H1 (cell line): ENCODE measurements around the gene FRMD4A. TPM values are rescaled to one million over a fixed set of nuclear protein-coding genes. Genes with fewer than 3 reads are reported as not detected.

Experiments
- CTCF ChIA-PET: fragments of 300-600 bp; sonication (Branson Sonifier 250); formaldehyde crosslinking; loops from one replicate; lab custom pipeline; 2021; ENCODE audit not compliant: partially characterized antibody; lab: Charles Lee
- POLR2A ChIA-PET: fragments of 300-600 bp; sonication (Branson Sonifier 250); formaldehyde crosslinking; loops from one replicate; lab custom pipeline; 2021; ENCODE audit warnings: inconsistent platforms; ENCODE audit not compliant: partially characterized antibody; lab: Charles Lee
- DNase-seq, 2 experiments: peaks; one replicate each; pipeline versions ENCODE4 v3.0.0 to v3.0.0-alpha.2; 2010 to 2022; ENCODE audit warnings: low spot score in 2 of 2, low read depth in 1 of 2, mixed read lengths in 1 of 2
- FAIRE-seq: peaks from 2 replicates; lab custom pipeline; 2011; peaks lifted over from hg19 to GRCh38; lab: Jason Lieb, UNC
- H2AFZ ChIP-seq: 2 replicates; pipeline ENCODE4 v1.8.1; 2012; ENCODE audit warnings: low read length, inconsistent platforms
- H2AK5ac ChIP-seq: 2 replicates; pipeline ENCODE4 v1.6.1; 2013; ENCODE audit warnings: low read depth, low read length
- H2BK120ac ChIP-seq: replicated peaks from 2 replicates; pipeline ENCODE3; 2013; ENCODE audit warnings: low read depth, low read length, inconsistent platforms
- H2BK12ac ChIP-seq: 2 replicates; pipeline ENCODE4 v1.6.1; 2013; ENCODE audit warnings: low read depth, low read length
- H2BK15ac ChIP-seq: 2 replicates; pipeline ENCODE4 v1.6.1; 2013; ENCODE audit warnings: low read length
- H2BK20ac ChIP-seq: 2 replicates; pipeline ENCODE4 v1.6.1; 2013; ENCODE audit warnings: low read length
- H2BK5ac ChIP-seq: 2 replicates; pipeline ENCODE4 v1.6.1; 2013; ENCODE audit warnings: low read depth, low read length
- H3K14ac ChIP-seq: 2 replicates; pipeline ENCODE4 v1.6.1; 2013; ENCODE audit warnings: inconsistent platforms; ENCODE audit not compliant: insufficient read length
- H3K18ac ChIP-seq: 2 replicates; pipeline ENCODE4 v1.6.1; 2013; ENCODE audit warnings: low read length; ENCODE audit errors: extremely low read depth
- H3K23ac ChIP-seq: 2 replicates; pipeline ENCODE4 v1.6.1; 2013; ENCODE audit warnings: inconsistent platforms; ENCODE audit not compliant: insufficient read length
- H3K23me2 ChIP-seq: 2 replicates; pipeline ENCODE4 v1.6.1; 2013; ENCODE audit warnings: low read depth, low read length
- H3K27ac ChIP-seq: 2 replicates; pipeline ENCODE4 v1.6.1; 2011; ENCODE audit warnings: low read depth, low read length, inconsistent platforms
- H3K27me3 ChIP-seq, 4 experiments: replicated peaks in 1 of 4; 1 replicate in 1 of 4; 2 replicates in 3 of 4; pipeline versions ENCODE4 v1.6.1 to v1.8.1; 2011 to 2013; ENCODE audit warnings: low read length in 3 of 4, mild to moderate bottlenecking in 3 of 4, inconsistent platforms in 2 of 4, mixed read lengths in 2 of 4, moderate library complexity in 1 of 4; ENCODE audit not compliant: control insufficient read depth in 3 of 4, insufficient read depth in 3 of 4; ENCODE audit errors: extremely low read depth in 1 of 4
- H3K36me3 ChIP-seq, 4 experiments: 2 replicates each; pipeline versions ENCODE4 v1.6.1 to v1.8.1; 2011 to 2013; ENCODE audit warnings: mild to moderate bottlenecking in 4 of 4, low read length in 3 of 4, moderate library complexity in 2 of 4, control low read depth in 1 of 4, inconsistent platforms in 1 of 4; ENCODE audit not compliant: insufficient read depth in 4 of 4, control insufficient read depth in 2 of 4
- H3K4ac ChIP-seq: replicated peaks from 2 replicates; pipeline ENCODE3; 2013; ENCODE audit warnings: low read length, low read depth, mixed read lengths, inconsistent platforms; ENCODE audit not compliant: insufficient read length
- H3K4me1 ChIP-seq, 4 experiments: replicated peaks in 1 of 4; 1 replicate in 1 of 4; 2 replicates in 3 of 4; pipeline versions ENCODE4 v1.6.1 to v1.8.1; 2011 to 2013; ENCODE audit warnings: low read length in 3 of 4, inconsistent platforms in 2 of 4, mixed read lengths in 1 of 4; ENCODE audit not compliant: insufficient read depth in 4 of 4, control insufficient read depth in 3 of 4
- H3K4me2 ChIP-seq, 2 experiments: 2 replicates each; pipeline versions ENCODE4 v1.6.1 to v1.8.1; 2011 to 2013; ENCODE audit warnings: low read depth in 2 of 2, low read length in 2 of 2, control low read depth in 1 of 2, inconsistent platforms in 1 of 2, mild to moderate bottlenecking in 1 of 2; ENCODE audit not compliant: insufficient read depth in 1 of 2
- H3K4me3 ChIP-seq, 4 experiments: fragments of 200-600, 300-600 bp in 1 of 4; sonication (generic), shearing (Covaris generic), sonication (Bioruptor Twin) in 1 of 4; 2 replicates each; pipeline versions ENCODE4 v1.5.1 to v1.8.1; 2011 to 2016; ENCODE audit warnings: low read length in 4 of 4, low read depth in 3 of 4, control low read depth in 2 of 4, inconsistent platforms in 2 of 4, mild to moderate bottlenecking in 2 of 4, mixed read lengths in 1 of 4, moderate library complexity in 1 of 4; ENCODE audit not compliant: insufficient read depth in 2 of 4; ENCODE audit errors: extremely low read depth in 1 of 4
- H3K56ac ChIP-seq: replicated peaks from 2 replicates; pipeline ENCODE3; 2013; ENCODE audit warnings: low read depth, mild to moderate bottlenecking, mixed read lengths, low read length, inconsistent platforms; ENCODE audit not compliant: insufficient read length
- H3K79me1 ChIP-seq: 2 replicates; pipeline ENCODE4 v1.6.1; 2013; ENCODE audit warnings: low read depth, low read length, control low read depth
- H3K79me2 ChIP-seq, 2 experiments: 2 replicates each; pipeline versions ENCODE4 v1.6.1 to v1.8.1; 2012 to 2013; ENCODE audit warnings: low read length in 2 of 2, mild to moderate bottlenecking in 2 of 2, inconsistent platforms in 1 of 2; ENCODE audit not compliant: insufficient read depth in 2 of 2, control insufficient read depth in 1 of 2
- H3K9ac ChIP-seq, 4 experiments: replicated peaks in 1 of 4; 1 replicate in 1 of 4; 2 replicates in 3 of 4; pipeline versions ENCODE4 v1.6.1 to v1.8.1; 2011 to 2013; ENCODE audit warnings: low read depth in 3 of 4, low read length in 3 of 4, control low read depth in 2 of 4, mild to moderate bottlenecking in 2 of 4, moderate library complexity in 2 of 4, inconsistent platforms in 1 of 4; ENCODE audit errors: extremely low read depth in 1 of 4
- H3K9me3 ChIP-seq, 2 experiments: 2 replicates each; pipeline versions ENCODE4 v1.6.1 to v1.8.1; 2012 to 2013; ENCODE audit warnings: mild to moderate bottlenecking in 2 of 2, moderate library complexity in 2 of 2, control low read depth in 1 of 2, inconsistent platforms in 1 of 2, low read depth in 1 of 2, low read length in 1 of 2, mixed read lengths in 1 of 2; ENCODE audit not compliant: insufficient read depth in 2 of 2
- H4K20me1 ChIP-seq, 2 experiments: replicated peaks in 1 of 2; 2 replicates each; pipeline versions ENCODE3 to v1.8.1; 2011 to 2013; ENCODE audit warnings: inconsistent platforms in 2 of 2, low read length in 2 of 2, mild to moderate bottlenecking in 1 of 2; ENCODE audit not compliant: insufficient read depth in 2 of 2, control insufficient read depth in 1 of 2
- H4K5ac ChIP-seq: 2 replicates; pipeline ENCODE4 v1.6.1; 2013; ENCODE audit warnings: low read length, low read depth, mixed read lengths, inconsistent platforms; ENCODE audit not compliant: insufficient read length
- H4K8ac ChIP-seq: 2 replicates; pipeline ENCODE4 v1.8.0; 2013; ENCODE audit warnings: mild to moderate bottlenecking, moderate library complexity, low read length, inconsistent platforms; ENCODE audit not compliant: insufficient read depth; ENCODE audit errors: extremely low read depth
- H4K91ac ChIP-seq: replicated peaks from 2 replicates; pipeline ENCODE3; 2013; ENCODE audit warnings: low read length, mixed read lengths, inconsistent platforms; ENCODE audit not compliant: insufficient read length
- CHD1 ChIP-seq: IDR thresholded peaks from 2 replicates; pipeline ENCODE4 v1.6.1; 2012; ENCODE audit warnings: low read depth, low read length, improper control_type of control experiment
- CREB1 ChIP-seq: IDR thresholded peaks from 2 replicates; pipeline ENCODE4 v1.6.1; 2012; ENCODE audit warnings: inconsistent platforms
- EP300 ChIP-seq, 2 experiments: IDR thresholded peaks; 1 replicate in 1 of 2; 2 replicates in 1 of 2; pipeline ENCODE4 v1.6.1; 2011 to 2012; ENCODE audit warnings: low read depth in 2 of 2, low read length in 2 of 2, mild to moderate bottlenecking in 2 of 2, borderline replicate concordance in 1 of 2, inconsistent platforms in 1 of 2, moderate library complexity in 1 of 2
- HDAC2 ChIP-seq, 2 experiments: fragments of 300-600 bp in 1 of 2; sonication (generic) in 1 of 2; IDR thresholded peaks; 2 replicates each; pipeline ENCODE4 v1.6.1; 2011 to 2012; ENCODE audit warnings: low read depth in 2 of 2, low read length in 2 of 2, mild to moderate bottlenecking in 2 of 2, moderate library complexity in 2 of 2, borderline replicate concordance in 1 of 2, inconsistent platforms in 1 of 2
- KDM1A ChIP-seq: fragments of 200-600, 300-600 bp; sonication (generic); IDR thresholded peaks from 2 replicates; pipeline ENCODE4 v1.7.1; 2016; ENCODE audit warnings: mild to moderate bottlenecking, low read length, borderline replicate concordance
- MAX ChIP-seq: IDR thresholded peaks from 2 replicates; pipeline ENCODE4 v1.6.1; 2012; ENCODE audit warnings: inconsistent platforms
- RFX5 ChIP-seq: IDR thresholded peaks from 2 replicates; pipeline ENCODE4 v1.6.1; 2011; ENCODE audit warnings: low read depth, low read length, improper control_type of control experiment, borderline replicate concordance
- SIX5 ChIP-seq: IDR thresholded peaks from 2 replicates; pipeline ENCODE4 v1.6.1; 2011; ENCODE audit warnings: mild to moderate bottlenecking, low read depth, low read length
- SP1 ChIP-seq: IDR thresholded peaks from 2 replicates; pipeline ENCODE4 v1.6.1; 2011; ENCODE audit warnings: low read depth, low read length
- SP4 ChIP-seq: IDR thresholded peaks from 2 replicates; pipeline ENCODE4 v1.6.1; 2012; ENCODE audit warnings: low read length, inconsistent platforms
- SRF ChIP-seq: IDR thresholded peaks from 2 replicates; pipeline ENCODE4 v1.6.1; 2011; ENCODE audit warnings: mild to moderate bottlenecking, low read depth, low read length, moderate library complexity
- TAF7 ChIP-seq: optimal IDR thresholded peaks from 2 replicates; pipeline ENCODE3; 2011; ENCODE audit warnings: low read depth, mild to moderate bottlenecking, inconsistent platforms, low read length, moderate library complexity, borderline replicate concordance
- WGBS, 2 experiments: shearing (Covaris generic) in 1 of 2; methylation state at CpG; one replicate each; pipeline versions ENCODE4 v1.1.6 to v1.1.7; 2013 to 2015; ENCODE audit warnings: low lambda C conversion rate in 2 of 2, mixed read lengths in 2 of 2, inconsistent platforms in 1 of 2, low coverage in 1 of 2, missing lambda C conversion rate in 1 of 2; ENCODE audit not compliant: insufficient replicate concordance in 2 of 2, insufficient coverage in 1 of 2, insufficient read length in 1 of 2; ENCODE audit errors: extremely low coverage in 1 of 2, missing lambda C conversion rate in 1 of 2; 5-methylcytosine and 5-hydroxymethylcytosine counted together
- polyA plus RNA-seq, 7 experiments: library from polyadenylated mRNA; depleted of rRNA in 3 of 7; stranded (reverse) in 5 of 7; unstranded in 2 of 7; fragments of >200 nt in 5 of 7; fragments of 200-250 nt in 2 of 7; gene quantifications; 1 replicate in 5 of 7; 2 replicates in 1 of 7; 4 replicates in 1 of 7; pipeline versions ENCODE4 v1.2.1 to v1.2.3, GENCODE V29; 2011 to 2013; ENCODE audit warnings: missing spikeins in 2 of 7, mixed read lengths in 2 of 7
- total RNA-seq: library from RNA; stranded (reverse); fragmentation: NEBNext Ultra II Directional; extraction: Animal tissue kit (Norgen Biotek cat#: 25700); gene quantifications from 2 replicates; pipeline ENCODE4 v1.2.1, GENCODE V29; 2021

The FRMD4A gene
- total and polyA plus RNA-seq, 2 of the 8 experiments (the other 6 are each of a cell fraction or from before 2014, with no cell fraction given) = 38.6 to 39.6 TPM

DNA sequence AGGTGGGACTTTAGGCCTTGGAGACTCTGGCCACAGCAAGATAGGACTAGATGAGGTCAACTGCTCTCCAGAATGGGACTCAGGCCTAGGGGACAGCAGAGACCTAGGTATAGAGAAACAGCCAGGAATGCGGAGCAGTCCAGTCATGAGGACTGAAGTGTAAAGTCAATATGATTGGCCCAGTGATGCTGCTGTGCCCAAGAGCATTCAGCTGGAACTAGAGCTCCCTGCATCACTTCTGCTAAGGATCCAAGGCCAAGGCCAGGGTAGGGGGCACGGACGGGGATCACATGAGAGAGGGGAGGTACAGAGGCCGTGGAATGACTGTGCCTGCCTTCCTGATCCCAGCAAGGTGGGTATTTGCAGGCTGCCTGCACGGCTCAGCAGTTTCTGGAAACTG, 237.9 kb downstream of the FRMD4A start:
- 86% methylated on average over 5 of the region's 5 CpGs; no CpG with 5 or more reads in 1 of the 2 experiments for WGBS, 2 experiments
- H3K27ac ChIP-seq = no peak overlapping the region
- H3K4me2 ChIP-seq = no peak overlapping the region
- no peaks in the 10 kb centered on the region for H3K79me1 ChIP-seq
- H3K56ac ChIP-seq = no peak overlapping the region
- H3K9ac ChIP-seq = no peak overlapping the region
- H4K20me1 ChIP-seq = no peaks in the 10 kb centered on the region
- H2BK12ac ChIP-seq = peak overlapping the region; percentile 22; the same call in 1 of the 2 replicates
- H4K8ac ChIP-seq = no peak overlapping the region
- no peaks in the 10 kb centered on the region for H3K36me3 ChIP-seq
- H2AK5ac ChIP-seq = no peak overlapping the region
- H3K4ac ChIP-seq = peak overlapping the region; percentile 38
- no peaks in the 10 kb centered on the region for H3K9me3 ChIP-seq
- FAIRE-seq = no peak
- H2BK20ac ChIP-seq = no peak overlapping the region
- H2AFZ ChIP-seq = no peak overlapping the region
- H3K27me3 ChIP-seq = no peaks in the 10 kb centered on the region
- ChIA-PET POLR2A (no interaction called here), CTCF (interaction anchor here (0.7 to 2.0 kb wide), 4 partner anchors 20 to 108 kb away, joined by 3 to 5 read pairs (median 4); no protein-coding TSS in a partner anchor)
- H3K23ac ChIP-seq = no peak overlapping the region
- H4K5ac ChIP-seq = no peak overlapping the region
- H2BK15ac ChIP-seq = 0 out of 2 replicates have a peak overlapping the region, but pooled peaks have one; percentile 67
- no peak overlapping the region for H3K14ac ChIP-seq
- peaks cover 2% of the 10 kb centered on the region; the same call in 1 of the 2 replicates for H3K23me2 ChIP-seq
- H2BK5ac ChIP-seq = 0 out of 2 replicates have a peak overlapping the region, but pooled peaks have one; percentile 28
- peak overlapping the region; percentile 64 for H4K91ac ChIP-seq
- H3K79me2 ChIP-seq = no peaks in the 10 kb centered on the region
- no peak overlapping the region for H3K18ac ChIP-seq
- TF ChIP-seq MAX (no peak), KDM1A (no peak), EP300 (IDR thresholded peaks at IDR 0.05; ENCODE audit: borderline replicate concordance in 1 of 2, low read depth in 2 of 2, low read length in 2 of 2) (no peak), HDAC2 (IDR thresholded peaks at IDR 0.05; ENCODE audit: borderline replicate concordance in 1 of 2, low read depth in 2 of 2, low read length in 2 of 2) (no peak), SP4 (no peak), SIX5 (no peak), RFX5 (no peak), SP1 (no peak), CHD1 (no peak), SRF (no peak), CREB1 (no peak), TAF7 (no peak)
- no peak for DNase-seq
- H3K4me3 ChIP-seq = no peak overlapping the region
- H2BK120ac ChIP-seq = no peak overlapping the region
- H3K4me1 ChIP-seq = peaks cover 9 to 20% (median 15%) of the 10 kb centered on the region in 4 experiments
